ENCODE results near the gene INCA1. TPM values are rescaled to one million over a fixed set of nuclear protein-coding genes. Genes with fewer than 3 reads are reported as not detected.

INCA1 gene
- total and polyA plus RNA-seq, 2 of the 13 experiments (the other 11 are each of a cell fraction or from before 2014, with no cell fraction given) = 0.93 to 2.6 TPM

- TF ChIP-seq YEATS2 (CRISPR knock-in tag; IDR thresholded peaks at IDR 0.05; ENCODE audit: borderline replicate concordance) (peak; percentile 95), ZNF296 (CRISPR knock-in tag; conservative IDR thresholded peaks at IDR 0.05) (no peak), SALL1 (CRISPR knock-in tag; IDR thresholded peaks at IDR 0.05) (peak; percentile 70), IRF2 (CRISPR knock-in tag; IDR thresholded peaks at IDR 0.05) (peak; percentile 25; the same call in 1 of the 2 replicates), TEAD2 (CRISPR knock-in tag; IDR thresholded peaks at IDR 0.05) (no peak), CBX2 (IDR thresholded peaks at IDR 0.05; ENCODE audit: low read depth, low read length) (no peak), CBX2 (CRISPR knock-in tag; IDR thresholded peaks at IDR 0.05; ENCODE audit: low read depth) (no peak), JARID2 (CRISPR knock-in tag; IDR thresholded peaks at IDR 0.05; ENCODE audit: insufficient replicate concordance) (no peak), TBX3 (IDR thresholded peaks at IDR 0.05; ENCODE audit: borderline replicate concordance) (peak; percentile 65), HHEX (CRISPR knock-in tag; IDR thresholded peaks at IDR 0.05) (no peak), NFE2L2 (IDR thresholded peaks at IDR 0.05; ENCODE audit: low read length) (no peak), KLF6 (CRISPR knock-in tag; IDR thresholded peaks at IDR 0.05) (no peak), ZBTB26 (CRISPR knock-in tag; IDR thresholded peaks at IDR 0.05; ENCODE audit: borderline replicate concordance) (no peak), ZFP37 (CRISPR knock-in tag; IDR thresholded peaks at IDR 0.05; ENCODE audit: borderline replicate concordance) (no peak), ZSCAN21 (CRISPR knock-in tag; IDR thresholded peaks at IDR 0.05; ENCODE audit: borderline replicate concordance) (no peak), ZNF292 (CRISPR knock-in tag; IDR thresholded peaks at IDR 0.05; ENCODE audit: borderline replicate concordance, low read depth) (no peak), BCLAF1 (IDR thresholded peaks at IDR 0.05) (no peak), FOXA3 (CRISPR knock-in tag; IDR thresholded peaks at IDR 0.05) (peak; percentile 24), FOXP1 (IDR thresholded peaks at IDR 0.05) (no peak), FOXP1 (CRISPR knock-in tag; IDR thresholded peaks at IDR 0.05) (no peak; the same call in 1 of the 2 replicates), MIER2 (CRISPR knock-in tag; IDR thresholded peaks at IDR 0.05) (no peak), STAT5B (CRISPR knock-in tag; IDR thresholded peaks at IDR 0.05) (no peak), SYNCRIP (IDR thresholded peaks at IDR 0.05; ENCODE audit: insufficient read depth, low read depth, low read length) (no peak)
- TF ChIP-seq, protein P1, sequence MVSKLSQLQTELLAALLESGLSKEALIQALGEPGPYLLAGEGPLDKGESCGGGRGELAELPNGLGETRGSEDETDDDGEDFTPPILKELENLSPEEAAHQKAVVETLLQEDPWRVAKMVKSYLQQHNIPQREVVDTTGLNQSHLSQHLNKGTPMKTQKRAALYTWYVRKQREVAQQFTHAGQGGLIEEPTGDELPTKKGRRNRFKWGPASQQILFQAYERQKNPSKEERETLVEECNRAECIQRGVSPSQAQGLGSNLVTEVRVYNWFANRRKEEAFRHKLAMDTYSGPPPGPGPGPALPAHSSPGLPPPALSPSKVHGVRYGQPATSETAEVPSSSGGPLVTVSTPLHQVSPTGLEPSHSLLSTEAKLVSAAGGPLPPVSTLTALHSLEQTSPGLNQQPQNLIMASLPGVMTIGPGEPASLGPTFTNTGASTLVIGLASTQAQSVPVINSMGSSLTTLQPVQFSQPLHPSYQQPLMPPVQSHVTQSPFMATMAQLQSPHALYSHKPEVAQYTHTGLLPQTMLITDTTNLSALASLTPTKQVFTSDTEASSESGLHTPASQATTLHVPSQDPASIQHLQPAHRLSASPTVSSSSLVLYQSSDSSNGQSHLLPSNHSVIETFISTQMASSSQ (IDR thresholded peaks at IDR 0.05; ENCODE audit: low read depth) = no peak
- TF ChIP-seq, protein P1 (CRISPR knock-in tag; IDR thresholded peaks at IDR 0.05; ENCODE audit: borderline replicate concordance) = no peak
These were observed 57.3 kb downstream of the INCA1 start, which contains the start of the genes RNF167 and SLC25A11 (continued) for GRCh38 chr17:4939796-4940554.

Measured in HepG2 (cell line).